Ectodermal cell (in vitro differentiated cells): ENCODE measurements around the gene PCDH15.
"Not testable (repeated sequence)": the region's sequence is repeated elsewhere in the genome, so short reads cannot be mapped to it uniquely, and the experiment has no call there.

Source experiments
- H3K27ac ChIP-seq: 2 replicates; pipeline ENCODE4 v1.7.0; 2013; ENCODE audit warnings: mild to moderate bottlenecking, low read depth, low read length; ENCODE audit not compliant: insufficient read depth, poor library complexity, severe bottlenecking
- H3K27me3 ChIP-seq: 2 replicates; pipeline ENCODE4 v1.7.0; 2013; ENCODE audit warnings: mild to moderate bottlenecking, low read length; ENCODE audit not compliant: insufficient read depth, control insufficient read depth, poor library complexity, severe bottlenecking
- H3K36me3 ChIP-seq: one replicate; pipeline ENCODE4 v1.7.0; 2013; ENCODE audit warnings: low read length; ENCODE audit not compliant: control insufficient read depth, insufficient read depth
- H3K4me1 ChIP-seq: one replicate; pipeline ENCODE4 v1.7.0; 2013; ENCODE audit warnings: low read length; ENCODE audit not compliant: control insufficient read depth, insufficient read depth
- H3K4me3 ChIP-seq: 2 replicates; pipeline ENCODE4 v1.7.0; 2013; ENCODE audit warnings: low read depth, low read length, control low read depth; ENCODE audit not compliant: insufficient read depth
- H3K9me3 ChIP-seq: 2 replicates; pipeline ENCODE4 v1.7.0; 2013; ENCODE audit warnings: mild to moderate bottlenecking, low read length, moderate library complexity; ENCODE audit not compliant: control insufficient read depth
- WGBS, 2 experiments: methylation state at CpG; one replicate each; pipeline ENCODE4 v1.1.7; 2013; ENCODE audit warnings: missing lambda C conversion rate in 2 of 2; 5-methylcytosine and 5-hydroxymethylcytosine counted together

The PCDH15 gene

DNA sequence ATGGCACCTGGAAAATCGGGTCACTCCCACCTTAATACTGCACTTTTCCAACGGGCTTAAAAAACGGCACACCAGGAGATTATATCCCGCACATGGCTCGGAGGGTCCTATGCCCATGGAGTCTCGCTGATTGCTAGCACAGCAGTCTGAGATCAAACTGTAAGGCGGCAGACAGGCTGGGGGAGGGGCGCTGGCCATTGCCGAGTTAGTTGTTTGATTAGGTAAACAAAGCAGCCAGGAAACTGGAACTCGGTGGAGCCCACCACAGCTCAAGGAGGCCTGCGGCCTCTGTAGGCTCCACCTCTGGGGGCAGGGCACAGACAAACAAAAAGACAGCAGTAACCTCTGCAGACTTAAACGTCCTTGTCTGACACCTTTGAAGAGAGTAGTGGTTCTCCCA is 285.8 kb downstream of the PCDH15 start:
- not testable (repeated sequence) for H3K27me3 ChIP-seq, H3K27ac ChIP-seq, H3K36me3 ChIP-seq, H3K4me1 ChIP-seq, H3K4me3 ChIP-seq, H3K9me3 ChIP-seq
- 92 to 95% methylated on average over 12 of the region's 12 CpGs for WGBS, 2 experiments

DNA sequence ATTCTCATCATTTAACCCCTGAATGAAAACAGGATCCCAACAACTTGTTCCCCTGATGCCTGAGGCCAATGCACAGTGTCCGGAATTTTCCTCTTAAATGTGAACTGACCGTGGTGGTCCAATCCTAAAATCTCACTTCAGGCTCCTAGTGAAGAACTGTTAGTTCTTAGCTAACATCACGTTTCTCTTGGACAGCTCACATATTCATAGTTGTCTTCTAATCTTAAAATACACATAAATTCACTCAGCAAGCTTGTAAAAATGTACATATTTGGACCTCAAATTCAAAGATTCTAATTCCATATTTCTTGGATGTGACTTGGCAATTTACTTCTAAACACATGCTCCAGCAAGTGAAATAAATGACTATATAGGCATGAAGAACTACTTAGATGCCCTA is 297.2 kb downstream of the PCDH15 start:
- H3K9me3 ChIP-seq, result no peaks in the 10 kb centered on the region
- H3K36me3 ChIP-seq, result no peaks in the 10 kb centered on the region
- H3K27me3 ChIP-seq, result no peaks in the 10 kb centered on the region
- no peaks in the 10 kb centered on the region for H3K4me1 ChIP-seq
- no peak overlapping the region for H3K4me3 ChIP-seq
- H3K27ac ChIP-seq, result no peak overlapping the region
- 85 to 91% methylated on average over 3 of the region's 3 CpGs for WGBS, 2 experiments

DNA sequence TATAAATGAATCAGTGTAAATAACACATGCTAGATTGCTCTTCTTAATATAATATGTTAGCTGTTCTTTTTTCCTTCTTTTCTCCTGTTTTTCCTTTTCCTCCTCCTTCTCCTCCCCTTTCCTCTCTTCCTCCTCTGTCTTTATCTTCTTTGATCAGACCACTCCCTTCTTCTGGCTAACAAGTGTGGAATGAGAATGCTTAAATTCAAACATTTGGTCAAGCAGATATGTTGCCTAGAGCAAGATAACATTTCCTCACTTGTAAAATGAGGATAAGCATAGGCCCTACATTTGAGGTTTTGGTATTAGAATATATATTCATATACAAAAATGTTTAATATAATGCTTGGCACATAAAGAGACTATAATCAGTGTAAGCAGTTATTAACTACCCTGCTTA is 299.1 kb downstream of the PCDH15 start:
- H3K36me3 ChIP-seq, result no peaks in the 10 kb centered on the region
- no peaks in the 10 kb centered on the region for H3K27me3 ChIP-seq

DNA sequence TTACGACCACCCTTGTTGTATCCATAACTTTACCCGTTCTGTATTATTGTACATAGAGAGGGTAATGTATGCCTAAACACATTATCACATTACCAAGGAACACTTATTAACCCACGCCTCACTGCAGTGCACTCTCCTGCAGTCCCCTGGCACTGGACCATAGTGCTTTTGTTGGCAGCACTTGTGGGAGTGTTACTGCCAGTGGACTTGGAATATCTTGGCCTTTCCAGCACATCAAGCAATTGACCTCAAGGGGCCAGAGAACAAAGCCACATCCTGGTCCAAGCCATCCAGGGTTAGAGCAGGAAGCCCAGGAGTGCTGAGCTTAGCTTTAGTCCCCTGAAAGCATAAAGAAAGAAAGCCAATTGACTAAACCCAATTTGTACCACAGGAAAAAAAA is 304.2 kb downstream of the PCDH15 start:
- Histone ChIP-seq H3K9me3 (no peaks in the 10 kb centered on the region), H3K27me3 (no peaks in the 10 kb centered on the region), H3K27ac (no peak overlapping the region), H3K4me3 (no peak overlapping the region), H3K4me1 (no peaks in the 10 kb centered on the region), H3K36me3 (no peaks in the 10 kb centered on the region)
- 94 to 100% methylated on average over 3 of the region's 3 CpGs for WGBS, 2 experiments

More for the DNA sequence above, 299.1 kb downstream of the PCDH15 start:
- H3K9me3 ChIP-seq, result no peaks in the 10 kb centered on the region
- H3K4me1 ChIP-seq, result no peaks in the 10 kb centered on the region
- no peak overlapping the region for H3K4me3 ChIP-seq
- H3K27ac ChIP-seq, result no peak overlapping the region

DNA sequence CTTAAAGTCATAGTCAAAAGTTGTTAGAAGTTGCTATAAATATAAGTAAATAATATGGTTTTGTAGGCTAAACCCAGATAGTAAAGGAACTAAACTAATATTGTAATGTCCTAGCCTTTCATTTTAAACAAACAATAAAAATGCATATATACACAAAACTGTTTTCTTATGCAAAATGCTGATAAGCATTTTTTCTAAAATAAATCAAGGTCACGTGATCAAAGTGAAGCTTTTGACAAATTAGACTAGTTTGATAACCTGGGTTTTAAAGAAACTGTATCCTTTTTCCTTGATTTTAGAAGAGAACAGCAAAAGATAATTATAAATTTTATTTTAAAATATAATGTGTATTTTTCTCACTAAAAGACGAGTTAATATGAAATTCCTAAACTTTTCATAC is 313.3 kb downstream of the PCDH15 start:
- Histone ChIP-seq H3K36me3 (no peaks in the 10 kb centered on the region), H3K4me3 (no peak overlapping the region), H3K4me1 (no peaks in the 10 kb centered on the region), H3K9me3 (no peaks in the 10 kb centered on the region), H3K27me3 (no peaks in the 10 kb centered on the region), H3K27ac (no peak overlapping the region)
- WGBS, 2 experiments, result 100% methylated on average over 1 of the region's 2 CpGs

DNA sequence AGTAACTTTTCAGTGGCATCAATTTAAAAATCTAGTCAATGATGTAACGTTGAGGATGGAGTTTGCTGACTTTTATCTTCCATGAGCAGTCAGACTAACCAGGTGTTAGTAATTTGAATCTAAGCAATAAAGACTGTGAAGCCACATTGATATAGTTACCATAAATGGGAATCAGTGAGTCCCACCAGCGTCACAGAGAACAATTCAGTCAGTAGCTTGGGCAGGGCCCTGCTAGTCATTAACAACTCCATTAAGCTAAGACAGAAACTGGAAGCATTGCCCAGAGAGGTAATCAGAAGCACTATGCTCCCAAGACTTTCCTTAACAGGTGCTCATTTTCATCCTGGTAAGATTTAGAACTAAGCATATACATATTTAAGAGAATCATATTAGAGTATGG is 315.1 kb downstream of the PCDH15 start:
- H3K27me3 ChIP-seq, result no peaks in the 10 kb centered on the region
- H3K4me3 ChIP-seq, result no peak overlapping the region
- 92 to 95% methylated on average over 2 of the region's 2 CpGs for WGBS, 2 experiments
- H3K4me1 ChIP-seq, result no peaks in the 10 kb centered on the region
- no peak overlapping the region for H3K27ac ChIP-seq
- no peaks in the 10 kb centered on the region for H3K9me3 ChIP-seq
- no peaks in the 10 kb centered on the region for H3K36me3 ChIP-seq

DNA sequence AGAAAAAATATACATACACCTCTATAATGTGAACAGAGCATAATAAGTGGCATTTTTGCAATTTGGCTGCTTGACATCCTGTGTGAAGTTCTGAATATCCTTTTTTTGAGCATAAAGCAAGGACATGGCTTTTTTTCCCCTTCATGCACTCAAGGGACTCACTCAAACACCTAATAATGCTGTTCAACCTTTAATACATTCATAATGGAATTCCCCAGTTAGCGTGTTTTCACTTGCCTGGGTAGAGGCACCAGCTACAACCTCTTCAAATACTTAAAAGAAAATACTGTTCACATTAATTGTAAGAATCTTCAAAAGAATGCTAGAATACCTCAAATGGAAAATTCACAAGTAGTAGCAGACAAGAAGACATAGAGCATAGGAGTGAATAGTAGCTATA is 316.8 kb downstream of the PCDH15 start:
- no peak overlapping the region for H3K4me3 ChIP-seq
- no peaks in the 10 kb centered on the region for H3K9me3 ChIP-seq
- 92 to 100% methylated on average over 1 of the region's 1 CpG for WGBS, 2 experiments
- no peak overlapping the region for H3K27ac ChIP-seq
- H3K4me1 ChIP-seq, result no peaks in the 10 kb centered on the region
- no peaks in the 10 kb centered on the region for H3K36me3 ChIP-seq
- no peaks in the 10 kb centered on the region for H3K27me3 ChIP-seq

DNA sequence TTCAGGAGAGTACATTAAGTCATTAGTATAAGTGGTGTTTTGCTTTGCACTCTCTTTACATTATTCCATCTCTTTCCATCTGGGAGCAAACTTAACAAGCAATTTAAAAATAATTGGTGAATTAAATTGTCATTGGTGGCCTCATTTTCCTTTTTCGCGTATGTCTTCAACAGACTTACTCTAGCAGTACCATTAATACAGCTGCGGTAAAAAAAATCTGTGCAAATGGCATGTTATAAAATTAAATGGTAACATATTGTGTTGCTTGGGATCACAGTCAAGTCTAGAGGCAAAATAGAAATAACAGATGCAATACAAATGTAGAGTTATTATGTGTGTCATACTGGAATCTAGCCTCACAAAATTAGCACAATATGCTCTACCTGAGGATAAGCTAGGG is 322.4 kb downstream of the PCDH15 start:
- Histone ChIP-seq H3K27me3 (no peaks in the 10 kb centered on the region), H3K4me3 (no peak overlapping the region), H3K9me3 (no peaks in the 10 kb centered on the region), H3K4me1 (no peaks in the 10 kb centered on the region), H3K36me3 (no peaks in the 10 kb centered on the region), H3K27ac (no peak overlapping the region)
- WGBS, 2 experiments, result 90 to 100% methylated on average over 1 to 3 of the region's 3 CpGs

DNA sequence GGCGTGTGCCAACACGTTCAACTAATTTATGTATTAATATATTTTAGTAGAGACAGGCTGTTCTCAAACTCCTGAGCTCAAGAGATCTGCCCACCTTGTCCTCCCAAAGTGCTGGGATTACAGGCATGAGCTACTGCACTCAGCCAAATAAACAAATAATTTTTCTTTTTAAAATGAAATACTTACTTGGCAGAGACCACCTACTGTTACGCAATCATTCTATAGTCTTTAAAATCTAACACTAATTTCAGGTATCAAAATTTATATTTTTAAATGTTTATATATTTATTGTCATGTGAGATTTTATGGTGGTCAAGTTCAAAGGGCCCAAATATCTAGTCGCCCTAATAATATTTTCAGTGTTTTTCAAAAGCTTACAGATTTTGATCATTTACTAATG is 323.3 kb downstream of the PCDH15 start:
- no peak overlapping the region for H3K27ac ChIP-seq
- WGBS, 2 experiments, result 87 to 95% methylated on average over 2 to 4 of the region's 4 CpGs
- H3K4me1 ChIP-seq, result no peaks in the 10 kb centered on the region
- no peaks in the 10 kb centered on the region for H3K27me3 ChIP-seq
- no peak overlapping the region for H3K4me3 ChIP-seq
- no peaks in the 10 kb centered on the region for H3K9me3 ChIP-seq
- H3K36me3 ChIP-seq, result no peaks in the 10 kb centered on the region

DNA sequence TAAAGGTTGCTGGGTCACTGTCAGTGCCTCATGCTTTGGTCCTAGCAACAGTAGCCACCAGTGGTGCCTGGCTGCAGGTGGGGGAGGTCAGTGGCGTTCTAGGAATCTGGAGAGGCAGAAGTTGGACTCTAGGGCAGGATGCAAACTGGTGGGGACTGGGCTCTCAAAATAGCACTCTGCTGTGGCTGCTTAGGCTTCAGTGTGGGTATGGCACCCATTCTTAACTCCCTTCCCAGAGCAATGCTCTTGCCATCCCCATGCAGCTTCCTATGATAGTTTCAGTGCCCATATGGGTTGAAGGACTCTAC is 330.8 kb downstream of the PCDH15 start:
- H3K9me3 ChIP-seq, result no peaks in the 10 kb centered on the region
- no peak overlapping the region for H3K27ac ChIP-seq
- no peaks in the 10 kb centered on the region for H3K27me3 ChIP-seq
- H3K4me3 ChIP-seq, result no peak overlapping the region
- H3K36me3 ChIP-seq, result no peaks in the 10 kb centered on the region
- no peaks in the 10 kb centered on the region for H3K4me1 ChIP-seq
- 91 to 95% methylated on average over 1 of the region's 1 CpG for WGBS, 2 experiments

DNA sequence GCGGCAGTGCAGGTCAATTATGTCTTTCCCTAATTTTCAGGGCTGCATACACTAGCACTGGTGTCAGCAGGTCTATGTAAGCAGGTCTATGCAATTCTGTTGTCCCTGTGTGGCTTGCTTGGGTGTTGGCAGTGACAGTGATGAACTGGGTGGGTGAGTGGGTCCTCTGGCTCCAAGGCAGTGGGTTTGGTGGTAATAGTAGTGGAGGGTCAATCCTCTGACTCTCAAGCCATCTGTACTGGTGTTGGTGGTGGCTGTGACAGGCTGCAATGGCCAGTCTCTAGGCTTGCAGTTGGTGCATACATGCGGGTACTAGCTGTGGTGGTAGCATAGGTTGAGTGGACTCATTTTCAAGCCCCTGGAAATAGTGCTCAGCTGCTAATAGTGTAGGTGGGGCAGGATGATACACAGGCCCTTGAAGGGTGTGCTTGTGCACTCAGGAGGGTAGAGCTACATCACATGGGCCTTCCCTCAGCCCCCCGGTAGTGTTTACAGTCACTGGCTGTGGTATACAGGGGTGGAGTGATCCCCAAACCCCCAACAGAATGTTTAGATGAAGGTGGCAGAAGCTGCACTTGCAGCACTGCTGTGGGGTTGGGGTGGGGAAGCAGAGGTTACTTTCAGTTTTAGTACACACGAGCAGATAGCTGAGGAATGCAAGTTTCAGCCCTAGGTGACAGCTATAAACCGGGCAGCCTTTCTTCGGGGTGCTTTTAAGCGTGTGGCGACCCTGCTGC is 331.3 kb downstream of the PCDH15 start:
- no peaks in the 10 kb centered on the region for H3K9me3 ChIP-seq
- 92 to 94% methylated on average over 8 of the region's 8 CpGs for WGBS, 2 experiments
- H3K4me1 ChIP-seq, result no peaks in the 10 kb centered on the region
- H3K27ac ChIP-seq, result no peak overlapping the region
- H3K27me3 ChIP-seq, result no peaks in the 10 kb centered on the region
- no peaks in the 10 kb centered on the region for H3K36me3 ChIP-seq
- no peak overlapping the region for H3K4me3 ChIP-seq
